Activated CD4-positive, alpha-beta T cell treated with anti-CD3 and anti-CD28 coated beads, Interleukin-10, Interleukin-2, amounts not matched to agents 100 ng/mL and 50 ng/mL, durations not matched to agents 16 hours and 8 hours (primary cell): ENCODE results near the gene PTEN.

ENCODE experiments used
- DNase-seq: peaks from one replicate; pipeline ENCODE4 v3.0.0-alpha.2; 2020

Gene PTEN

GRCh38 chr10:87987206-87987605, 123.8 kb downstream of the PTEN start:
- DNase-seq = no peak

DNA sequence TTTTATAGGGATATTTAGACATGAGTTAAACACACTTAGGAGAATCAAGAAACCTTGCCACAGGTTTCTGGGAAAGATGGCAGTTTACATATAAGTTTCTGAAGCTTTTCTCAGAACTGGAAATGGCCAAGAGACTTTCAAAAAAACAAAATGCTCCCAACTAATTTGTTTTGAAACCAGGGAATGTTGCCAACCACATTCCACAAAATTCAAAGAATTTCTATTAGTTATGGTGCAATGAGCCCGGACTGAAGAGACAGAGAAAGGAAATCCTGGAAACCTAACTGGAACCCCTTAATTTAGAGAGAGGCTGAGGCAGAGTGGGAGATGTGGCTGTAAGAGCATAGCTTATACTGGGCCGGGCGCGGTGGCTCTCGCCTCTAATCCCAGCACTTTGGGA, 128.5 kb downstream of the PTEN start:
- no peak for DNase-seq

DNA sequence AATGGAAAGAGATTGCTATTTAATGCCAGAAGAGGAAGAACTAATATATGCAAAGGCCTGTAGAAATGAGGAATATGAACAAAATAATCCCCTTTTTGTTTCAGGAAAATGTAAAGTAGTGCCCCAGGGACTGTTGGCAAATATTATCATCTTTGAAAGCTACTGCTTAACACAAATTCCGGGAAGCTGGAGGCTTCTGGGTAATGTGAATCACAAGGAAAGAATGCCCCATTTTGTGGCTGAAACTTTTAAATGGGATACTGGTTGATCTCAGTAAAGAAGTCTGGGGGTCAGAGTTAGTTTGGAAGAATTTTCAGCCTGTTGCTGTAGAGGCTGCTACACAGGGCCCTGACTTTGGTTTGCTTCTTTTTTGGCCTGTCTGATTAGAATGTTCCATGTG, 141.0 kb downstream of the PTEN start:
- no peak for DNase-seq

DNA sequence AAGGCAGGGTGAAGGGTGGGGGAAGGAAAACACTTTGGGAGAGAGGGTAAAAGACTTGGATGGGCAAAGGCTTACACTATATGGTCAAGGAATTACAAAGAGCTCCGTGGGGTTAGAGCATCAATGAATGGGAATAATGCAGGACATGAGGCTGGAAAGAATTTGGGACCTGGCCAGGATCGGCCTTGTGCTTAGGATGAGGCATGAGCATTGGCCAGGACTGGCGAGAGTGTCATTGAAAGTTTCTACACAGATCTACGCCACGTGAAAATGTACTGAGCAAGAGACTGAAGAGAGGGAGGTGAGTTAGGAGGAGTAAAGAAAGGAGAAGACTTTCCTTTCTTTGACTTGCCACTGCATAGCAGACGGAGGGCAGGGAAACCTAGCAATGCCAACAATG, 142.8 kb downstream of the PTEN start:
- DNase-seq = no peak

DNA sequence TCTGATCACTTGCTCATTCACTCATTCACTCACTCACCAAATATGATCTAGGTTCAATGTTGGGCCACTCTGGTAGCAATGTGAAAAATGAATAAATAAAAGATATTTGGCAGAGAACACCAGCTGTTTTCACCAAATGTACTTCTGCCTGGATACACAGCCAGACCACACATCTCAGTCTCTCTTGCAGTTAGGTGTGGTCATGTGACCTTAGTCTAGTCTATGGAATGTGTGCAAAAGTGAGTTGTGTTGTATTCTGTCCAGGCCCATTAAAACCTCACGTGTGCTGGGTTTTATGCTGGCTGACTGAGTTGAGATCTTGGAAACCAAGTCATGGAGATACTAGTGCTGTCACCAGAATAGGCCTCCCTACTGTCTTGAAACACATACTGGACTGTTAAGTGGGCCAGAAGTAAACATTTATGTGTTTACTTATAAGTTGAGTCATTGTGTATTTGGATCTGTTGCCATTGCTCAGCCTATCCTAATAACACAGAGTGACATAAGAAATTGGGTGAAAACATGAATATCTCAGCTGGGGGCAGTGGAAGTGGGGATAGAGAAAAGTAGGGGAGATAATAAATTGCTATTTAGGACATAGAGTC, 145.5 kb downstream of the PTEN start:
- DNase-seq = no peak

DNA sequence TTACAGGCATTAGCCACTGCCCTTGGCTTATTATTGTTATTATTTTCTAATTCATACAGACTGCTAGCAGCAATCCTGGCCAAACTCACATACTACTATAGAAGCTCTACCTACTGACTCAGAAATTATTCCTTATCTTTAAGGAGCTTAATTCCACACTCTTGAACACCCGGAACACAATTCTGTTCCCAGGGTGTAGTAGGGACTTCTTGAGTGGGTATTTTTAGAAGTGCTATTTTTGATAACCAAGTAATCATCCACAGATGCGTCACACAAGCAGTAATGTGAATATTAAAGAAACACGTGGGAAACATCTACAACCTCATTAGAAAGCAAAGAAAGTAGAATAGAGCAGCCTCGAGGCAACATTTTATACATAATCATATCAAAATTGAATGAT, 149.2 kb downstream of the PTEN start:
- no peak for DNase-seq

GRCh38 chr10:88017781-88018180, 154.4 kb downstream of the PTEN start:
- DNase-seq = no peak

GRCh38 chr10:88019753-88020152, 156.3 kb downstream of the PTEN start:
- DNase-seq = no peak
